ENCODE measurements around the gene GPR68.
"Not testable (repeated sequence)": the region's sequence is repeated elsewhere in the genome, so short reads cannot be mapped to it uniquely, and the experiment has no call there.

The GPR68 gene

GRCh38 chr14:91270188-91270587 is 25.7 kb upstream of the GPR68 start:
- Histone ChIP-seq H3K27me3 (replicated peaks; ENCODE audit: insufficient read depth, low read length) (no peaks in the 10 kb centered on the region), H3K4me1 (ENCODE audit: low read length) (no peaks in the 10 kb centered on the region), H3K27ac (ENCODE audit: low read length) (no peak overlapping the region), H3K4me2 (ENCODE audit: low read depth, low read length) (no peak overlapping the region), H3K9ac (ENCODE audit: low read length) (no peak overlapping the region), H4K20me1 (ENCODE audit: insufficient read depth, low read length) (no peaks in the 10 kb centered on the region), H3F3A (ENCODE audit: insufficient read depth, low read length) (no peaks in the 10 kb centered on the region), H3K4me3 (ENCODE audit: low read length) (no peak overlapping the region), H3K9me2 (replicated peaks; ENCODE audit: insufficient read depth, low read length) (no peaks in the 10 kb centered on the region), H3K36me3 (replicated peaks; ENCODE audit: insufficient read depth, low read length) (no peaks in the 10 kb centered on the region), H2AFZ (ENCODE audit: low read length) (no peak overlapping the region), H3K9me3 (replicated peaks; ENCODE audit: insufficient read depth, low read length) (no peaks in the 10 kb centered on the region), H3K79me2 (ENCODE audit: low read length) (no peaks in the 10 kb centered on the region)
- no peak for TF ChIP-seq EZH2phosphoT487 (IDR thresholded peaks at IDR 0.05; ENCODE audit: low read length)
- TF ChIP-seq EZH2 (optimal IDR thresholded peaks at IDR 0.05; ENCODE audit: low read depth, low read length), result no peak
- TF ChIP-seq CTCF (IDR thresholded peaks at IDR 0.05; ENCODE audit: low read length), result no peak
- DNase-seq, result no peak

GRCh38 chr14:91269076-91269991 is 24.8 kb upstream of the GPR68 start:
- H3K27ac ChIP-seq (ENCODE audit: low read length), result no peak overlapping the region
- TF ChIP-seq EZH2 (optimal IDR thresholded peaks at IDR 0.05; ENCODE audit: low read depth, low read length), result no peak
- TF ChIP-seq EZH2phosphoT487 (IDR thresholded peaks at IDR 0.05; ENCODE audit: low read length), result no peak
- no peak for TF ChIP-seq CTCF (IDR thresholded peaks at IDR 0.05; ENCODE audit: low read length)
- H3K4me2 ChIP-seq (ENCODE audit: low read depth, low read length), result no peak overlapping the region
- H3K9ac ChIP-seq (ENCODE audit: low read length), result no peak overlapping the region
- no peaks in the 10 kb centered on the region for H3F3A ChIP-seq (ENCODE audit: insufficient read depth, low read length)
- H2AFZ ChIP-seq (ENCODE audit: low read length), result no peak overlapping the region
- no peaks in the 10 kb centered on the region for H3K4me1 ChIP-seq (ENCODE audit: low read length)
- H3K9me2 ChIP-seq (replicated peaks; ENCODE audit: insufficient read depth, low read length), result no peaks in the 10 kb centered on the region
- no peaks in the 10 kb centered on the region for H3K36me3 ChIP-seq (replicated peaks; ENCODE audit: insufficient read depth, low read length)
- no peaks in the 10 kb centered on the region for H3K27me3 ChIP-seq (replicated peaks; ENCODE audit: insufficient read depth, low read length)
- no peaks in the 10 kb centered on the region for H3K79me2 ChIP-seq (ENCODE audit: low read length)
- H3K9me3 ChIP-seq (replicated peaks; ENCODE audit: insufficient read depth, low read length), result no peaks in the 10 kb centered on the region
- no peaks in the 10 kb centered on the region for H4K20me1 ChIP-seq (ENCODE audit: insufficient read depth, low read length)
- H3K4me3 ChIP-seq (ENCODE audit: low read length), result no peak overlapping the region
- no peak for DNase-seq

- no peaks in the 10 kb centered on the region for H3K9me3 ChIP-seq (replicated peaks; ENCODE audit: insufficient read depth, low read length)
- no peak overlapping the region for H3K4me3 ChIP-seq (ENCODE audit: low read length)
- H3K4me2 ChIP-seq (ENCODE audit: low read depth, low read length), result no peak overlapping the region
- no peaks in the 10 kb centered on the region for H4K20me1 ChIP-seq (ENCODE audit: insufficient read depth, low read length)
- H3K36me3 ChIP-seq (replicated peaks; ENCODE audit: insufficient read depth, low read length), result no peaks in the 10 kb centered on the region
- TF ChIP-seq EZH2phosphoT487 (IDR thresholded peaks at IDR 0.05; ENCODE audit: low read length), result no peak
- no peak for TF ChIP-seq EZH2 (optimal IDR thresholded peaks at IDR 0.05; ENCODE audit: low read depth, low read length)
- TF ChIP-seq CTCF (IDR thresholded peaks at IDR 0.05; ENCODE audit: low read length), result no peak
- no peak for DNase-seq
- no peaks in the 10 kb centered on the region for H3F3A ChIP-seq (ENCODE audit: insufficient read depth, low read length)
- H3K4me1 ChIP-seq (ENCODE audit: low read length), result no peaks in the 10 kb centered on the region
- no peak overlapping the region for H3K27ac ChIP-seq (ENCODE audit: low read length)
- H2AFZ ChIP-seq (ENCODE audit: low read length), result no peak overlapping the region
- no peak overlapping the region for H3K9ac ChIP-seq (ENCODE audit: low read length)
- H3K27me3 ChIP-seq (replicated peaks; ENCODE audit: insufficient read depth, low read length), result no peaks in the 10 kb centered on the region
- H3K79me2 ChIP-seq (ENCODE audit: low read length), result no peaks in the 10 kb centered on the region
- H3K9me2 ChIP-seq (replicated peaks; ENCODE audit: insufficient read depth, low read length), result no peaks in the 10 kb centered on the region
These were observed 23.5 kb upstream of the GPR68 start for GRCh38 chr14:91267965-91268437.

- DNase-seq; H3K27me3 ChIP-seq (replicated peaks; ENCODE audit: insufficient read depth, low read length); H3K9me2 ChIP-seq (replicated peaks; ENCODE audit: insufficient read depth, low read length); H3K9me3 ChIP-seq (replicated peaks; ENCODE audit: insufficient read depth, low read length); H3K4me1 ChIP-seq (ENCODE audit: low read length); H3K9ac ChIP-seq (ENCODE audit: low read length); H3K4me2 ChIP-seq (ENCODE audit: low read depth, low read length); H4K20me1 ChIP-seq (ENCODE audit: insufficient read depth, low read length); H3K79me2 ChIP-seq (ENCODE audit: low read length); H3K36me3 ChIP-seq (replicated peaks; ENCODE audit: insufficient read depth, low read length); H2AFZ ChIP-seq (ENCODE audit: low read length); H3K27ac ChIP-seq (ENCODE audit: low read length); H3K4me3 ChIP-seq (ENCODE audit: low read length); H3F3A ChIP-seq (ENCODE audit: insufficient read depth, low read length): not testable (repeated sequence)
These were observed 21.8 kb upstream of the GPR68 start for GRCh38 chr14:91266276-91266675.
